Mesendoderm (in vitro differentiated cells): ENCODE data around the gene MARS1. TPM values are rescaled to one million over a fixed set of nuclear protein-coding genes. Genes with fewer than 3 reads are reported as not detected.
"Not testable (repeated sequence)": the region's sequence is repeated elsewhere in the genome, so short reads cannot be mapped to it uniquely, and the experiment has no call there.

ENCODE experiments used
- DNase-seq: peaks from one replicate; pipeline ENCODE4 v3.0.0; 2013
- H2AK5ac ChIP-seq: 2 replicates; pipeline ENCODE4 v1.6.1; 2013; ENCODE audit warnings: low read length, inconsistent platforms
- H2BK120ac ChIP-seq: 2 replicates; pipeline ENCODE4 v1.6.1; 2013; ENCODE audit warnings: low read depth, mild to moderate bottlenecking, low read length, moderate library complexity, mixed read lengths
- H2BK15ac ChIP-seq: replicated peaks from 2 replicates; pipeline ENCODE4 v1.6.1; 2013; ENCODE audit warnings: low read depth, mild to moderate bottlenecking, moderate library complexity
- H2BK5ac ChIP-seq: 2 replicates; pipeline ENCODE4 v1.6.1; 2013; ENCODE audit warnings: low read length, inconsistent platforms
- H3K18ac ChIP-seq: 2 replicates; pipeline ENCODE4 v1.6.1; 2013; ENCODE audit warnings: mild to moderate bottlenecking, low read length, mixed read lengths
- H3K23ac ChIP-seq: one replicate; pipeline ENCODE4 v1.6.1; 2013; ENCODE audit warnings: low read length
- H3K27ac ChIP-seq: 2 replicates; pipeline ENCODE4 v1.5.1; 2013; ENCODE audit warnings: low read depth, mild to moderate bottlenecking, inconsistent platforms, low read length, moderate library complexity
- H3K27me3 ChIP-seq: 2 replicates; pipeline ENCODE4 v1.6.1; 2013; ENCODE audit warnings: low read length, control low read depth, mild to moderate bottlenecking, inconsistent platforms; ENCODE audit not compliant: insufficient read depth, poor library complexity
- H3K36me3 ChIP-seq: 2 replicates; pipeline ENCODE4 v1.6.1; 2013; ENCODE audit warnings: low read length, inconsistent platforms; ENCODE audit not compliant: control insufficient read depth, insufficient read depth
- H3K4ac ChIP-seq: one replicate; pipeline ENCODE4 v1.6.1; 2013; ENCODE audit warnings: low read depth, mild to moderate bottlenecking, low read length, moderate library complexity
- H3K4me1 ChIP-seq: 2 replicates; pipeline ENCODE4 v1.6.1; 2013; ENCODE audit warnings: low read depth, low read length, inconsistent platforms; ENCODE audit not compliant: control insufficient read depth
- H3K4me2 ChIP-seq: 2 replicates; pipeline ENCODE4 v1.6.1; 2013; ENCODE audit warnings: low read length
- H3K4me3 ChIP-seq: 2 replicates; pipeline ENCODE4 v1.5.1; 2013; ENCODE audit warnings: mild to moderate bottlenecking, low read length
- H3K56ac ChIP-seq: one replicate; pipeline ENCODE4 v1.6.1; 2013; ENCODE audit warnings: low read length
- H3K79me1 ChIP-seq: 2 replicates; pipeline ENCODE4 v1.6.1; 2013; ENCODE audit warnings: low read length, inconsistent platforms
- H3K79me2 ChIP-seq: 2 replicates; pipeline ENCODE4 v1.6.1; 2013; ENCODE audit warnings: mild to moderate bottlenecking, low read length; ENCODE audit not compliant: control insufficient read depth, insufficient read depth
- H3K9ac ChIP-seq: 2 replicates; pipeline ENCODE4 v1.6.1; 2013; ENCODE audit warnings: low read length, inconsistent platforms
- H4K5ac ChIP-seq: one replicate; pipeline ENCODE4 v1.6.1; 2013; ENCODE audit warnings: low read length
- H4K8ac ChIP-seq: one replicate; pipeline ENCODE4 v1.6.1; 2013; ENCODE audit warnings: low read depth, mild to moderate bottlenecking, control low read depth, low read length, moderate library complexity
- WGBS: extraction: QIAGEN DNeasy Blood & Tissue Kit; methylation state at CpG from one replicate; pipeline ENCODE4 v1.1.7; 2013; ENCODE audit warnings: low lambda C conversion rate, missing lambda C conversion rate; ENCODE audit not compliant: insufficient coverage; ENCODE audit errors: extremely low coverage; 5-methylcytosine and 5-hydroxymethylcytosine counted together
- polyA plus RNA-seq, 2 experiments: library from polyadenylated mRNA; stranded (reverse); fragments of 200-250 nt; gene quantifications; one replicate each; pipeline ENCODE4 v1.2.3, GENCODE V29; 2013

The MARS1 gene
- 723 TPM for polyA plus RNA-seq (2013, experiment 1 of 2)
- 704 TPM for polyA plus RNA-seq (2013, experiment 2 of 2)

DNA sequence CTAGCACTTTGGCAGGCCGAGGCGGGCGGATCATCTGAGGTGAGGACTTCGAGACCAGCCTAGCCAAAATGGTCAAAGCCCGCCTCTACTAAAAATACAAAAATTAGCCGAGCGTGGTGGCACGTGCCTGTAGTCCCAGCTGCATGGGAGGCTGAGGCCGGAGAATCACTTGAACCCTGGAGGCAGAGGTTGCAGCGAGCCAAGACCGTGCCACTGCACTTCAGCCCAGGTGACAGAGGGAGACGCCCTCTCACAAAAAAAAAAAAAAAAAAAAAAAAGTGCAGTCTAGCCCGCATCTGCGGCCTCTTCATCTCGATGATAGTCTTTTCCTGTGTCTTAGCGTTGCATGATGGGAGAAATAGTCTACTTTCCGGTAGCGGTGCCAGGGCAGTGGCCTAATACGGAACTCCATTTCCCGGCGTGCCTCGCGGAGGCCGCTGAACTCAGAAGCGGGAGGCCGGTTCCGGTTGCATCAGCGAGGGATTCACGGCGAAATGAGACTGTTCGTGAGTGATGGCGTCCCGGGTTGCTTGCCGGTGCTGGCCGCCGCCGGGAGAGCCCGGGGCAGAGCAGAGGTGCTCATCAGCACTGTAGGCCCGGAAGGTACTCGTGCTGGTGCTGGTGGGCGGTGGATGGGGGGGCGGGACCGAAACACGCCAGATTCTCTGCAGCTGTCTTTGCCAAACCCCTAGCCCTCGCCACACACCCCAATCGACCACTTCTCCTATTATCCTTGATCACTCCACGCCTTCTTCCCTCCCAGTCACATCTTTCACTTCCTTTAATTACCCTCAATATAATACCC, at the start of gene MARS1:
Gene MARS1 (plus strand): TSS at position 472 of the 805 bp plus-strand sequence. CDS start 23 bp downstream, at position 495.
- Histone ChIP-seq H3K9ac (peak within 1 kb of the TSS; percentile 99), H3K27me3 (no peaks in the 10 kb centered on the region), H3K4me1 (peaks cover 3% of the 10 kb centered on the region), H3K56ac (peak within 1 kb of the TSS; percentile 99), H3K36me3 (peaks cover 12% of the 10 kb centered on the region), H2BK120ac (peak within 1 kb of the TSS; percentile 66), H3K79me1 (peaks cover 19% of the 10 kb centered on the region), H3K4ac (peak within 1 kb of the TSS; percentile 97), H3K4me3 (peak within 1 kb of the TSS; percentile 99), H3K18ac (peak within 1 kb of the TSS; percentile 97), H3K4me2 (peak within 1 kb of the TSS; percentile 85), H3K79me2 (peaks cover 22% of the 10 kb centered on the region), H2BK15ac (no peak within 1 kb of the TSS), H3K23ac (no peak within 1 kb of the TSS), H4K8ac (peak within 1 kb of the TSS; percentile 41), H3K27ac (peak within 1 kb of the TSS; percentile 79), H2AK5ac (peak within 1 kb of the TSS; percentile 99), H2BK5ac (peak within 1 kb of the TSS; percentile 97), H4K5ac (no peak within 1 kb of the TSS)
- peak; percentile 99 for DNase-seq
- 100% methylated on average over 1 of the region's 47 CpGs for WGBS

DNA sequence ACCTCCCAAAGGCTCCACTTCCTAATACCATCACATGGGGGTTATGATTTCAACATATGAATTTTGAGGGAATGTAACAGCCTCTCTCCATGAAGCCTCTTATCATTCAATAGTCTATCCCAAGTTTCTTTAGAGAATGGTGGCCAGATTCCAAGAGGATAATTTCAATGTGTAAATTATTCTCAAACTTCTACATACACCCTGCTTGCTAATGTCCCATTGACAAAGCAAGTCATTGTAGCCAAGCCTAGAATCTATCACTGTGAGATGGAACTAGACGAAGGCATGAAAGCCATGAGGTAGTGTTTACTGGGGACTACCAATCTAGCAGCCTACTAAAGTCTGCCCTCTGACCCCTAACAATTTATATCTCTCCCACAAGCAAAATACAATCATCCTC, 49.5 kb upstream of the MARS1 start:
- Histone ChIP-seq H2BK5ac (no peak overlapping the region), H3K4ac (no peak overlapping the region), H3K18ac (no peak overlapping the region), H3K23ac (no peak overlapping the region), H3K9ac (no peak overlapping the region), H3K56ac (no peak overlapping the region), H3K4me3 (no peak overlapping the region), H3K4me2 (no peak overlapping the region), H4K5ac (no peak overlapping the region), H4K8ac (no peak overlapping the region), H2AK5ac (no peak overlapping the region), H3K4me1 (no peaks in the 10 kb centered on the region), H3K79me2 (no peaks in the 10 kb centered on the region), H3K79me1 (no peaks in the 10 kb centered on the region), H2BK15ac (no peak overlapping the region), H3K27me3 (no peaks in the 10 kb centered on the region), H3K36me3 (no peaks in the 10 kb centered on the region), H2BK120ac (no peak overlapping the region), H3K27ac (no peak overlapping the region)
- no CpG with 5 or more reads among the region's 1 CpG for WGBS
- no peak for DNase-seq

DNA sequence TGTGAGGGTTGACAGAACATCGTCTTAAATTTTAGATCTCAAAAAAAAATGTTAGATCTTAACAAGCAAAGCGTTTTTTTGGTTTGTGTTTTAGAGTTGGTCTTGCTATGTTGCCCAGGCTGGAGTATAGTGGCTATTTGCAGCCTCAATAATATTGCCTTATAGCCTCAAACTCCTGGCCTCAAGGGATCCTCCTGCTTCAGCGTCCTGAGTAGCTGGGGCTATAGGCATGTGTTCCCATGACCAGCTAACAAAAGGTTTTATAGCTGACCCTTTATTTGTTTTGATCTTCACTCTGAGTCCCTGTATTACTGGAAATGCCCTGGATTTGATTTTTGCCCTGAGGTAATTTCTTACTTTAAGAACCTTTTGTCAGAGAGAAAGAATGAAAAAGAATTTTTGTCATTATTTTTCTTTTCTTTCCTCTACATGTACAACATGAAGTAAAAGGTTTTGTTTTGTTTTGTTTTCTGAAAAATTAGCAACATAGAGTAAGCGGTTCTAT, 48.1 kb upstream of the MARS1 start:
- H3K9ac ChIP-seq, result no peak overlapping the region
- no peak overlapping the region for H3K4ac ChIP-seq
- H3K4me3 ChIP-seq, result no peak overlapping the region
- no peak overlapping the region for H4K8ac ChIP-seq
- H2AK5ac ChIP-seq, result no peak overlapping the region
- no peak overlapping the region for H3K56ac ChIP-seq
- no peak for DNase-seq
- no CpG with 5 or more reads among the region's 4 CpGs for WGBS
- H3K79me1 ChIP-seq, result no peaks in the 10 kb centered on the region
- H3K27ac ChIP-seq, result no peak overlapping the region
- no peak overlapping the region for H2BK15ac ChIP-seq
- no peak overlapping the region for H3K4me2 ChIP-seq
- no peak overlapping the region for H4K5ac ChIP-seq
- H3K4me1 ChIP-seq, result no peaks in the 10 kb centered on the region
- H2BK120ac ChIP-seq, result no peak overlapping the region
- no peak overlapping the region for H2BK5ac ChIP-seq
- no peak overlapping the region for H3K18ac ChIP-seq
- H3K36me3 ChIP-seq, result no peaks in the 10 kb centered on the region
- no peaks in the 10 kb centered on the region for H3K79me2 ChIP-seq
- no peaks in the 10 kb centered on the region for H3K27me3 ChIP-seq
- H3K23ac ChIP-seq, result no peak overlapping the region

DNA sequence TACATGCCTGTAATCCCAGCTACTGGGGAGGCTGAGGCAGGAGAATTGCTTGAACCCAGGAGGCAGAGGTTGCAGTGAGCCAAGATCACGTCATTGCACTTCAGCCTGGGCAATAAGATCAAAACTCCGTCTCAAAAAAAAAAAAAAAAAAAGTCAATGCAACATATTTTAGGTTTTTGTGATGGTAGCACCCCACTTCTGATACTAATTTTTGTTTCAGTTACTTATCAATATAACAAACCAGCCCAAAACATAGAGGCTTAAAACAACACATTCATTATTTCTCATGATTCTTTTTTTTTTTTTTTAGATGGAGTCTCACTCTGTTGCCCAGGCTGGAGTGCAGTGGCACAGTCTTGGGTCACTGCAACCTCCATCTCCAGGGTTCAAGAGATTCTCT, 46.5 kb upstream of the MARS1 start:
- H3K79me2 ChIP-seq, H3K27ac ChIP-seq: not testable (repeated sequence)
- no CpG with 5 or more reads among the region's 2 CpGs for WGBS

DNA sequence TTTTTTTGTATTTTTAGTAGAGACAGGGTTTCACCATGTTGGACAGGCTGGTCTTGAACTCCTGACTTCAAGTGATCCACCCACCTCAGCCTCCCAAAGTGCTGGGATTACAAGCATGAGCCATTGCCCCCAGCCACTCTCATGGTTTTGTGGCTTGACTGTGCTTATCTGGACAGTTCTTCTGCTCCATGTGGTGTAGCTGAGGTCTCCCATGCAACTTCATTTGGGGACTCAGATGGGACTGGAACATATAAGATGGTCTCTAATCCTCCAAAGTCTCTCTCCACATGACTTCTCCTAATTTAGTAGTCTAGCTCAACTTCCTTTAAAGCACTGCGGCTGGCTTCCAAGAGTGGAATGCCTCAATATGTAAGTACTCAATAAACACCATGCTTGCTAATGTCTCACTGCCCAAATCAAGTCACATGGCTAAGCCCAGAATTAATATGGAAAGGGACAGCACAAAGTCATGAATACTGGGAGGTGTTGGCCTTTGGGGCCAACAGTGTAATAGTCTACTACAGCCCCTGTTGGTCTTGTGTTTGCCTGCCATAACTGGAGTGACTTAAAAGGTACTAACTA, 45.9 kb upstream of the MARS1 start:
- Histone ChIP-seq H2AK5ac (no peak overlapping the region), H3K9ac (no peak overlapping the region), H3K36me3 (no peaks in the 10 kb centered on the region), H3K27ac (no peak overlapping the region), H2BK15ac (no peak overlapping the region), H3K4me2 (no peak overlapping the region), H2BK5ac (no peak overlapping the region), H3K79me1 (no peaks in the 10 kb centered on the region), H3K56ac (no peak overlapping the region), H4K5ac (no peak overlapping the region), H3K4me3 (no peak overlapping the region), H3K27me3 (no peaks in the 10 kb centered on the region), H2BK120ac (no peak overlapping the region), H3K4ac (no peak overlapping the region), H3K79me2 (no peaks in the 10 kb centered on the region), H4K8ac (no peak overlapping the region), H3K18ac (no peak overlapping the region), H3K23ac (no peak overlapping the region), H3K4me1 (no peaks in the 10 kb centered on the region)
- no peak for DNase-seq
- WGBS, result no CpG with 5 or more reads among the region's 1 CpG

More for the DNA sequence above, 46.5 kb upstream of the MARS1 start:
- H3K4me1 ChIP-seq, H3K56ac ChIP-seq, H2BK15ac ChIP-seq, H4K5ac ChIP-seq, H3K27me3 ChIP-seq, DNase-seq, H2BK5ac ChIP-seq, H3K4ac ChIP-seq, H4K8ac ChIP-seq, H2AK5ac ChIP-seq, H3K36me3 ChIP-seq, H3K9ac ChIP-seq, H3K23ac ChIP-seq, H3K79me1 ChIP-seq, H3K4me2 ChIP-seq, H2BK120ac ChIP-seq, H3K4me3 ChIP-seq, H3K18ac ChIP-seq: not testable (repeated sequence)
